Inferior parietal cortex (tissue), 1 donor: ENCODE results near the gene UBE2N.

Experiments used
- DNase-seq: peaks from one replicate; pipeline ENCODE4 v3.0.0-alpha.2; 2016; ENCODE audit errors: extremely low spot score

UBE2N gene

GRCh38 chr12:93356214-93356613 is 85.5 kb downstream of the UBE2N start:
- no peak for DNase-seq
